ENCODE results near the gene ADCY10. TPM values are rescaled to one million over a fixed set of nuclear protein-coding genes. Genes with fewer than 3 reads are reported as not detected.

Gene ADCY10
- total RNA-seq, 4 donors from 2014 or later, result 0.22 to 0.57 (median 0.41) TPM

- TF ChIP-seq CTCF (IDR thresholded peaks at IDR 0.05; ENCODE audit: low read depth), result no peak
Observed at GRCh38 chr1:167871331-167871730, 42.6 kb downstream of the ADCY10 start.

GRCh38 chr1:167864392-167865032, 49.4 kb downstream of the ADCY10 start:
- no peak for TF ChIP-seq CTCF (IDR thresholded peaks at IDR 0.05; ENCODE audit: low read depth)

GRCh38 chr1:167863921-167864279, 50.0 kb downstream of the ADCY10 start:
- TF ChIP-seq CTCF (IDR thresholded peaks at IDR 0.05; ENCODE audit: low read depth), result no peak

- TF ChIP-seq CTCF (IDR thresholded peaks at IDR 0.05; ENCODE audit: low read depth), result no peak
Observed at GRCh38 chr1:167862432-167863076, 51.4 kb downstream of the ADCY10 start.

- TF ChIP-seq CTCF (IDR thresholded peaks at IDR 0.05; ENCODE audit: low read depth), result no peak
Observed at GRCh38 chr1:167861664-167862381, 52.1 kb downstream of the ADCY10 start.

GRCh38 chr1:167860231-167860923, 53.6 kb downstream of the ADCY10 start:
- TF ChIP-seq CTCF (IDR thresholded peaks at IDR 0.05; ENCODE audit: low read depth), result no peak
